Ovary (tissue), 9 donors: ENCODE data around the gene CIAPIN1. TPM values are rescaled to one million over a fixed set of nuclear protein-coding genes. Genes with fewer than 3 reads are reported as not detected.

Experiments used
- DNase-seq, 5 donors: peaks; one replicate each; pipeline ENCODE4 v3.0.0-alpha.2; 2019 to 2020
- H3K27ac ChIP-seq, 2 donors: fragments of 200-600 bp; one replicate each; pipeline versions ENCODE4 v1.5.1 to v1.8.0; 2019 to 2022
- H3K27me3 ChIP-seq: fragments of 200-600 bp; one replicate; pipeline ENCODE4 v1.8.0; 2022
- H3K36me3 ChIP-seq: fragments of 200-600 bp; sonication (generic); one replicate; pipeline ENCODE4 v1.5.1; 2019
- H3K4me1 ChIP-seq: one replicate; pipeline ENCODE4 v1.8.1; 2013; ENCODE audit warnings: mild to moderate bottlenecking, moderate library complexity; ENCODE audit not compliant: insufficient read depth
- H3K4me3 ChIP-seq: fragments of 200-600 bp; sonication (generic); one replicate; pipeline ENCODE4 v1.5.1; 2017
- H3K9me3 ChIP-seq, 2 donors: fragments of 200-600 bp in 1 of 2; sonication (generic) in 1 of 2; one replicate each; pipeline versions ENCODE4 v1.5.1 to v1.8.1; 2013 to 2019; ENCODE audit warnings: mild to moderate bottlenecking in 1 of 2, moderate library complexity in 1 of 2
- EP300 ChIP-seq: sonication (generic); formaldehyde crosslinking; IDR thresholded peaks from one replicate; pipeline ENCODE4 v1.6.1; 2017; ENCODE audit warnings: antibody characterized with exemption
- POLR2A ChIP-seq: fragments of 450-650 bp; IDR thresholded peaks from one replicate; pipeline ENCODE4 v1.6.1; 2017; ENCODE audit warnings: antibody characterized with exemption, mild to moderate bottlenecking, moderate library complexity
- WGBS, 3 donors: extraction: QIAGEN DNeasy Blood & Tissue Kit in 1 of 3; methylation state at CpG; one replicate each; pipeline versions ENCODE4 v1.1.5 to v1.1.7; 2013 to 2017; 5-methylcytosine and 5-hydroxymethylcytosine counted together
- intact Hi-C, 4 donors: fragments of 100-400 bp; cut with DNase I; formaldehyde crosslinking; loops; one replicate each; pipeline versions ENCODE4 v1.11.0 to v1.15.1; 2022 to 2023
- polyA plus RNA-seq, 2 donors: library from polyadenylated mRNA; stranded (reverse); fragments of 200-250 nt in 1 of 2; fragments of 350-450 nt in 1 of 2; fragmentation: Illumina TruSeq in 1 of 2; extraction: RNeasy Lipid Tissue Mini Kit (QIAGEN cat#74804) in 1 of 2; gene quantifications; one replicate each; pipeline ENCODE4 v1.2.3, GENCODE V29; 2013 to 2014
- total RNA-seq, 7 donors: library from RNA; depleted of rRNA in 2 of 7; stranded (reverse); fragments of >200 nt in 2 of 7; fragmentation: NEBNext Ultra II Directional in 3 of 7; extraction: Animal tissue kit (Norgen Biotek cat#: 25700) in 3 of 7; gene quantifications; one replicate each; pipeline versions ENCODE4 v1.1.0 to v1.2.4, GENCODE V29; 2016 to 2023
- TF ChIP-seq, protein P1 (sequence below), 3 donors: fragments of 450-650 bp in 2 of 3; fragments of 200-600 bp in 1 of 3; IDR thresholded peaks; one replicate each; pipeline versions ENCODE4 v1.5.1 to v1.8.0; 2016 to 2022; ENCODE audit warnings: antibody characterized with exemption in 3 of 3, mild to moderate bottlenecking in 1 of 3
- donor health status: DM: no; HTN: no; CAD: no; lungs with moderate emphysema.
- donor health status: DM: no; HTN: no; CAD: no.
- donor health status: Bipolar disorder and iron deficiency.
- donor health status: DM: yes; HTN: yes; CAD: no.
- donor health status: DM: no; HTN: no; CAD: no.
- donor health status: DM: yes; HTN: yes; CAD: no.

Gene CIAPIN1
- total and polyA plus RNA-seq, 9 donors = 9.2 to 33.5 (median 20.8) TPM

DNA sequence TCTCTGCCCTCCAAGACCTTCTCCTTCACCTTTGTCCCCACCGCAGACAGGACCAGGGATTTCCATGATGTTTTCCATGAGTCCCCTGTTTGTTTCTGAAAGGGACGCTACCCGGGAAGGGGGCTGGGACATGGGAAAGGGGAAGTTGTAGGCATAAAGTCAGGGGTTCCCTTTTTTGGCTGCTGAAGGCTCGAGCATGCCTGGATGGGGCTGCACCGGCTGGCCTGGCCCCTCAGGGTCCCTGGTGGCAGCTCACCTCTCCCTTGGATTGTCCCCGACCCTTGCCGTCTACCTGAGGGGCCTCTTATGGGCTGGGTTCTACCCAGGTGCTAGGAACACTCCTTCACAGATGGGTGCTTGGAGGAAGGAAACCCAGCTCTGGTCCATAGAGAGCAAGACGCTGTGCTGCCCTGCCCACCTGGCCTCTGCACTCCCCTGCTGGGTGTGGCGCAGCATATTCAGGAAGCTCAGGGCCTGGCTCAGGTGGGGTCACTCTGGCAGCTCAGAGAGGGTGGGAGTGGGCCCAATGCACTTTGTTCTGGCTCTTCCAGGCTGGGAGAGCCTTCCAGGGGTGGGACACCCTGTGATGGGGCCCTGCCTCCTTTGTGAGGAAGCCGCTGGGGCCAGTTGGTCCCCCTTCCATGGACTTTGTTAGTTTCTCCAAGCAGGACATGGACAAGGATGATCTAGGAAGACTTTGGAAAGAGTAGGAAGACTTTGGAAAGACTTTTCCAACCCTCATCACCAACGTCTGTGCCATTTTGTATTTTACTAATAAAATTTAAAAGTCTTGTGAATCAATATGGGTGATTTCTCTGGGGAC lies 62.7 kb downstream of the CIAPIN1 start:
- intact Hi-C loops = no loop called here
- Histone ChIP-seq H3K9me3 (no peaks in the 10 kb centered on the region), H3K27me3 (no peaks in the 10 kb centered on the region), H3K27ac (no peak overlapping the region), H3K36me3 (no peaks in the 10 kb centered on the region), H3K4me3 (no peak overlapping the region), H3K4me1 (no peaks in the 10 kb centered on the region)
- DNase-seq = no peak
- 66 to 72% (median 69%) methylated on average over 11 of the region's 11 CpGs for WGBS, 3 donors
- TF ChIP-seq, protein P1, sequence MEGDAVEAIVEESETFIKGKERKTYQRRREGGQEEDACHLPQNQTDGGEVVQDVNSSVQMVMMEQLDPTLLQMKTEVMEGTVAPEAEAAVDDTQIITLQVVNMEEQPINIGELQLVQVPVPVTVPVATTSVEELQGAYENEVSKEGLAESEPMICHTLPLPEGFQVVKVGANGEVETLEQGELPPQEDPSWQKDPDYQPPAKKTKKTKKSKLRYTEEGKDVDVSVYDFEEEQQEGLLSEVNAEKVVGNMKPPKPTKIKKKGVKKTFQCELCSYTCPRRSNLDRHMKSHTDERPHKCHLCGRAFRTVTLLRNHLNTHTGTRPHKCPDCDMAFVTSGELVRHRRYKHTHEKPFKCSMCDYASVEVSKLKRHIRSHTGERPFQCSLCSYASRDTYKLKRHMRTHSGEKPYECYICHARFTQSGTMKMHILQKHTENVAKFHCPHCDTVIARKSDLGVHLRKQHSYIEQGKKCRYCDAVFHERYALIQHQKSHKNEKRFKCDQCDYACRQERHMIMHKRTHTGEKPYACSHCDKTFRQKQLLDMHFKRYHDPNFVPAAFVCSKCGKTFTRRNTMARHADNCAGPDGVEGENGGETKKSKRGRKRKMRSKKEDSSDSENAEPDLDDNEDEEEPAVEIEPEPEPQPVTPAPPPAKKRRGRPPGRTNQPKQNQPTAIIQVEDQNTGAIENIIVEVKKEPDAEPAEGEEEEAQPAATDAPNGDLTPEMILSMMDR (IDR thresholded peaks at IDR 0.05) = no peak
- TF ChIP-seq POLR2A (no peak), EP300 (no peak)

DNA sequence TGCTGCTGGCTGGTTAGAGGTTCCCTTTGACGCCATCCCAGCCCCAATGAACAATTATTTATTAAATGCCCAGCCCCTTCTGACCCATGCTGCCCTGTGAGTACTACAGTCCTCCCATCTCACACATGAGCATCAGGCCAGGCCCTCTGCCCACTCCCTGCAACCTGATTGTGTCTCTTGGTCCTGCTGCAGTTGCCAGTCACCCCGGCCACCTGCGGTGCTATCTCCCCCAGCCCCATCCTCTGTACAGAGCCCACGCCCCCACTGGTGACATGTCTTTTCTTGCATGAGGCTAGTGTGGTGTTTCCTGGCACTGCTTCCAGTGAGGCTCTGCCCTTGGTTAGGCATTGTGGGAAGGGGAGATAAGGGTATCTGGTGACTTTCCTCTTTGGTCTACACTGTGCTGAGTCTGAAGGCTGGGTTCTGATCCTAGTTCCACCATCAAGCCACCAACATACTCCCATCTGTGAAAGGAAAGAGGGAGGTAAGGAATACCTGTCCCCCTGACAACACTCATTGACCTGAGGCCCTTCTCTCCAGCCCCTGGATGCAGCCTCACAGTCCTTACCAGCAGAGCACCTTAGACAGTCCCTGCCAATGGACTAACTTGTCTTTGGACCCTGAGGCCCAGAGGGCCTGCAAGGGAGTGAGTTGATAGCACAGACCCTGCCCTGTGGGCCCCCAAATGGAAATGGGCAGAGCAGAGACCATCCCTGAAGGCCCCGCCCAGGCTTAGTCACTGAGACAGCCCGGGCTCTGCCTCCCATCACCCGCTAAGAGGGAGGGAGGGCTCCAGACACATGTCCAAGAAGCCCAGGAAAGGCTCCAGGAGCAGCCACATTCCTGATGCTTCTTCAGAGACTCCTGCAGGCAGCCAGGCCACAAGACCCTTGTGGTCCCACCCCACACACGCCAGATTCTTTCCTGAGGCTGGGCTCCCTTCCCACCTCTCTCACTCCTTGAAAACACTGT lies 63.6 kb downstream of the CIAPIN1 start:
- no peak for TF ChIP-seq EP300
- TF ChIP-seq POLR2A = no peak
- TF ChIP-seq, protein P1 (IDR thresholded peaks at IDR 0.05) = no peak
- H3K36me3 ChIP-seq = no peaks in the 10 kb centered on the region
- WGBS, 3 donors = 63 to 72% (median 69%) methylated on average over 8 of the region's 8 CpGs
- no peaks in the 10 kb centered on the region for H3K4me1 ChIP-seq
- intact Hi-C loops = no loop called here
- H3K27me3 ChIP-seq = no peaks in the 10 kb centered on the region
- H3K9me3 ChIP-seq = no peaks in the 10 kb centered on the region
- H3K4me3 ChIP-seq = no peak overlapping the region
- H3K27ac ChIP-seq = no peak overlapping the region
- DNase-seq = no peak

DNA sequence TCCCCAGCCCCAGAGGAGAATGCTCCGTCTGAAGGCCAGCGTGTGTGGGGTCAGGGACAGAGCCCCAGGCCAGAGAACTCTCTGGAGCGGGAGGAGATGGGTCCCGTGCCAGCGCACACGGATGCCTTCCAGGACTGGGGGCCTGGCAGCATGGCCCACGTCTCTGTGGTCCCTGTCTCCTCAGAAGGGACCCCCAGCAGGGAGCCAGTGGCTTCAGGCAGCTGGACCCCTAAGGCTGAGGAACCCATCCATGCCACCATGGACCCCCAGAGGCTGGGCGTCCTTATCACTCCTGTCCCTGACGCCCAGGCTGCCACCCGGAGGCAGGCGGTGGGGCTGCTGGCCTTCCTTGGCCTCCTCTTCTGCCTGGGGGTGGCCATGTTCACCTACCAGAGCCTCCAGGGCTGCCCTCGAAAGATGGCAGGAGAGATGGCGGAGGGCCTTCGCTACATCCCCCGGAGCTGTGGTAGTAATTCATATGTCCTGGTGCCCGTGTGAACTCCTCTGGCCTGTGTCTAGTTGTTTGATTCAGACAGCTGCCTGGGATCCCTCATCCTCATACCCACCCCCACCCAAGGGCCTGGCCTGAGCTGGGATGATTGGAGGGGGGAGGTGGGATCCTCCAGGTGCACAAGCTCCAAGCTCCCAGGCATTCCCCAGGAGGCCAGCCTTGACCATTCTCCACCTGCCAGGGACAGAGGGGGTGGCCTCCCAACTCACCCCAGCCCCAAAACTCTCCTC lies 64.5 kb downstream of the CIAPIN1 start:
- TF ChIP-seq, protein P1 (IDR thresholded peaks at IDR 0.05) = no peak
- TF ChIP-seq EP300 (no peak), POLR2A (no peak)
- no peaks in the 10 kb centered on the region for H3K4me1 ChIP-seq
- no peaks in the 10 kb centered on the region for H3K36me3 ChIP-seq
- no peak for DNase-seq
- no peaks in the 10 kb centered on the region for H3K27me3 ChIP-seq
- intact Hi-C loops = no loop called here
- H3K9me3 ChIP-seq = no peaks in the 10 kb centered on the region
- no peak overlapping the region for H3K4me3 ChIP-seq
- 90 to 95% (median 91%) methylated on average over 13 to 16 of the region's 16 CpGs for WGBS, 3 donors
- no peak overlapping the region for H3K27ac ChIP-seq
